Gastrocnemius medialis (tissue), 4 donors: ENCODE results near the gene VWA8.

ENCODE experiments used
- CTCF ChIP-seq, 5 experiments: fragments of 450-650 bp in 3 of 5; fragments of 200-600 bp in 2 of 5; sonication (generic) in 2 of 5; IDR thresholded peaks in 4 of 5; conservative IDR thresholded peaks in 1 of 5; 1 replicate in 4 of 5; 2 replicates in 1 of 5; pipeline ENCODE4 v1.5.1; 2016 to 2019; ENCODE audit warnings: antibody characterized with exemption in 5 of 5, mild to moderate bottlenecking in 3 of 5, moderate library complexity in 3 of 5
- POLR2A ChIP-seq, 2 donors: fragments of 450-650 bp; IDR thresholded peaks; one replicate each; pipeline ENCODE4 v1.6.1; 2017; ENCODE audit warnings: antibody characterized with exemption in 2 of 2, mild to moderate bottlenecking in 2 of 2, moderate library complexity in 2 of 2

DNA sequence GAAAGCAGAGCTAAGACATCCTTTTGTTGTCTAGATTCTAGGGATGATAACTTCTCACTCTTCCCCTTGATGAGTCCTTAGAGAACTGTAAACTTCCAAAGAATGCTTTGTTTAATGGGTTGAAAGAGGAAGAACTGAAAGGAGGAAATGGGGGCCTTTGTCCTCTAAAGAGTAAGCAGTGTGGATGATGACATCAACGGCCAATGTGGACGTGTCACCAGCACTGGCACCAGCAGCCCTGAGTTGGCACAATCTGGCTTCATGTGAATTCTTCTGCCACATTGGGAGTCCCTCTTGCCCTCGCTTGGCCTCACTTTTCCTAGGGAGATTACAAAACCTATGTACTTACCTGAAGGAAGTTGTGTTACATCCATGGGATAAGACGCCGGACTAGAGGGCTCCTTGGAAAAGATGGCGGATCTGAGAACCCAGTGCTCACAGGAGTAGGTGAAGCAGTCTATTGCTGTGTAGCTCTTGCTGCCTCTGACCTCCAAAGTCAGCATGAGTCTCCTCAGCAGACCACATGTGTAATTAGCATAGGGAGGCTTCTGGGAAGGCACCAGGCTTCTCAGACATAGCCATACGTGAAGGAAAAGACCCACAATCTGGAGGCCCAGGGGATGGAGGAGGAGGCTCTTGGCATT is 440.8 kb downstream of the VWA8 start:
- TF ChIP-seq CTCF (IDR thresholded peaks at IDR 0.05 in 4 of 5, conservative IDR thresholded peaks at IDR 0.05 in 1 of 5): no peak
- TF ChIP-seq POLR2A (IDR thresholded peaks at IDR 0.05): no peak
